CD4-positive, alpha-beta T cell (primary cell): Measurements from ENCODE around the gene SLF1. TPM values are rescaled to one million over a fixed set of nuclear protein-coding genes. Genes with fewer than 3 reads are reported as not detected.
A peak's percentile ranks its signal among the peaks of the same experiment; 100 is the strongest.

Experiments
- ATAC-seq: fragments of 200-7000 bp; cut with Tn5 transposase; one replicate; pipeline ENCODE4 v1.10.0; 2022; ENCODE audit warnings: mild to moderate bottlenecking; ENCODE audit not compliant: poor library complexity
- CTCF ChIA-PET: fragments of 350-600 bp; sonication (Branson Sonifier 250); formaldehyde crosslinking; loops from one replicate; lab custom pipeline; 2021; ENCODE audit warnings: antibody characterized with exemption, inconsistent platforms; lab: Charles Lee
- POLR2A ChIA-PET: fragments of 350-600 bp; sonication (Branson Sonifier 250); formaldehyde crosslinking; loops from one replicate; lab custom pipeline; 2021; ENCODE audit warnings: antibody characterized with exemption, inconsistent platforms; lab: Charles Lee
- DNase-seq, 14 experiments: peaks; one replicate each; pipeline ENCODE4 v3.0.0-alpha.2; 2013 to 2020; ENCODE audit warnings: mixed read lengths in 2 of 14
- H3K27ac ChIP-seq, 2 donors: one replicate each; pipeline versions ENCODE4 v1.5.1 to v1.7.0; 2013; ENCODE audit warnings: low read length in 2 of 2, low read depth in 1 of 2, mild to moderate bottlenecking in 1 of 2
- H3K27me3 ChIP-seq, 2 experiments: 1 replicate in 1 of 2; 2 replicates in 1 of 2; pipeline versions ENCODE4 v1.6.1 to v1.7.0; 2013; ENCODE audit warnings: low read length in 2 of 2, control low read depth in 1 of 2, mild to moderate bottlenecking in 1 of 2, moderate library complexity in 1 of 2; ENCODE audit not compliant: insufficient read depth in 2 of 2, control insufficient read depth in 1 of 2
- H3K36me3 ChIP-seq: one replicate; pipeline ENCODE4 v1.6.1; 2013; ENCODE audit warnings: low read length, control low read depth; ENCODE audit not compliant: insufficient read depth
- H3K4me1 ChIP-seq: one replicate; pipeline ENCODE4 v1.6.1; 2013; ENCODE audit warnings: low read length, control low read depth; ENCODE audit not compliant: insufficient read depth
- H3K4me3 ChIP-seq: one replicate; pipeline ENCODE4 v1.5.1; 2013; ENCODE audit warnings: mild to moderate bottlenecking, low read length, moderate library complexity
- H3K9me3 ChIP-seq, 2 experiments: 1 replicate in 1 of 2; 2 replicates in 1 of 2; pipeline versions ENCODE4 v1.6.1 to v1.7.0; 2013; ENCODE audit warnings: low read length in 2 of 2, mild to moderate bottlenecking in 2 of 2, control low read depth in 1 of 2, moderate library complexity in 1 of 2; ENCODE audit not compliant: control insufficient read depth in 1 of 2, insufficient read depth in 1 of 2
- H3K27ac Mint-ChIP-seq: one replicate; pipeline ENCODE4 v1.8.0; 2020; ENCODE audit warnings: mixed read lengths
- H3K27me3 Mint-ChIP-seq: one replicate; pipeline ENCODE4 v1.8.0; 2021; ENCODE audit warnings: mixed read lengths
- H3K36me3 Mint-ChIP-seq: one replicate; pipeline ENCODE4 v1.8.0; 2021; ENCODE audit warnings: low read depth, mixed read lengths
- H3K4me1 Mint-ChIP-seq: one replicate; pipeline ENCODE4 v1.8.0; 2021; ENCODE audit warnings: low read depth, mixed read lengths
- H3K4me3 Mint-ChIP-seq: one replicate; pipeline ENCODE4 v1.8.0; 2020; ENCODE audit warnings: mild to moderate bottlenecking, mixed read lengths
- H3K9me3 Mint-ChIP-seq: one replicate; pipeline ENCODE4 v1.8.0; 2020; ENCODE audit warnings: mixed read lengths
- intact Hi-C, 2 experiments: fragments of 100-400 bp; cut with DNase I in 1 of 2; cut with micrococcal nuclease in 1 of 2; formaldehyde crosslinking; loops; one replicate each; pipeline versions ENCODE4 v1.15.1 to v1.9.0; 2023 to 2025; cut with DNase I, micrococcal nuclease
- total RNA-seq, 174 experiments: library from RNA in 2 of 174; stranded (reverse) in 2 of 174; gene quantifications; one replicate each; pipeline ENCODE4 v1.2.3 and lab custom pipeline; 2021 to 2026
- TF ChIP-seq, protein P1 (sequence below): fragments of 200-600 bp; IDR thresholded peaks from one replicate; pipeline ENCODE4 v1.8.0; 2022; ENCODE audit warnings: antibody characterized with exemption, mild to moderate bottlenecking

The SLF1 gene
- total RNA-seq, 2 experiments from 2014 or later = 7.7 to 7.9 TPM

DNA sequence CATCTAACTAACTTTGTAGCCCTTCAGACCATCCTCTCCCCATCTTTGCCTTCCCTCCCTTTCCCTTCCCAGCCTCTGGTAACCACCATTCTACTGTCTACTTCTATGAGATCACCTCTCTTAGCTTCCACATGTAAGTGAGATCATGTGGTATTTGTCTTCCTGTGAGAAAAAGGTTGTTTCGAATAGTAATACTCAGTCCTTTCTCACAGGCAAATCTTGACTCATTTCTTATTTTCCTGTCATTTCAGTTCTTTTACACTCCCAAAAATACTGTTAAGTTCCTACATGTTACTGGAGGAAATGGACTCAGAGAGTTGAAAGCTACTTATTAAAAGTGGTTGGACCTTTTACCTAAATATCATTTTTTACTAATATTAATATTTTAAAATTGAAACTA lies 82.1 kb downstream of the SLF1 start:
- H3K36me3 Mint-ChIP-seq = peaks cover 7% of the 10 kb centered on the region

DNA sequence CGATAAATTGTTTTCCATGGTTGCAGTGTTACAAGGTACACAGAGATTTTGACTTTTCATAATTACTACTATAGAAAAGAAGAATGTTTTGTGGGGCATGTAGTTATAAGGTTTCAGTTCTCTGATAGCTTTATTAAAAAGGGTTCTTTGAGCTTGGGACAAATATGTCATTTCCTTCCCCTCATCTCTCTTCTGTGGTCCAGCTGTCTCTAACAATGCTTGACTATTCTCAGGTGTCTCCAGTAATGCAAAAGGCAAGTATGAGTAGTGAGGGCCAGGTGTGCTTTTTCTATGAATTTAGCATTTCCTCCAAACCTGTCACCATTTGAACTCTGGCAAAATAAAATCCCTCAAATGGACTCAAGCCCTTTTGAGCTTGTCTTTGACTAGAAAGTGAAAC lies 84.3 kb downstream of the SLF1 start:
- CTCF ChIA-PET = no interaction called here
- no peak overlapping the region for H3K27ac Mint-ChIP-seq
- POLR2A ChIA-PET = no interaction called here
- no peaks in the 10 kb centered on the region for H3K27me3 Mint-ChIP-seq
- intact Hi-C loops = no loop called here
- TF ChIP-seq, protein P1, sequence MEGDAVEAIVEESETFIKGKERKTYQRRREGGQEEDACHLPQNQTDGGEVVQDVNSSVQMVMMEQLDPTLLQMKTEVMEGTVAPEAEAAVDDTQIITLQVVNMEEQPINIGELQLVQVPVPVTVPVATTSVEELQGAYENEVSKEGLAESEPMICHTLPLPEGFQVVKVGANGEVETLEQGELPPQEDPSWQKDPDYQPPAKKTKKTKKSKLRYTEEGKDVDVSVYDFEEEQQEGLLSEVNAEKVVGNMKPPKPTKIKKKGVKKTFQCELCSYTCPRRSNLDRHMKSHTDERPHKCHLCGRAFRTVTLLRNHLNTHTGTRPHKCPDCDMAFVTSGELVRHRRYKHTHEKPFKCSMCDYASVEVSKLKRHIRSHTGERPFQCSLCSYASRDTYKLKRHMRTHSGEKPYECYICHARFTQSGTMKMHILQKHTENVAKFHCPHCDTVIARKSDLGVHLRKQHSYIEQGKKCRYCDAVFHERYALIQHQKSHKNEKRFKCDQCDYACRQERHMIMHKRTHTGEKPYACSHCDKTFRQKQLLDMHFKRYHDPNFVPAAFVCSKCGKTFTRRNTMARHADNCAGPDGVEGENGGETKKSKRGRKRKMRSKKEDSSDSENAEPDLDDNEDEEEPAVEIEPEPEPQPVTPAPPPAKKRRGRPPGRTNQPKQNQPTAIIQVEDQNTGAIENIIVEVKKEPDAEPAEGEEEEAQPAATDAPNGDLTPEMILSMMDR = no peak
- Histone ChIP-seq H3K4me3 (no peak overlapping the region), H3K4me1 (no peaks in the 10 kb centered on the region), H3K27ac (no peak overlapping the region), H3K36me3 (no peaks in the 10 kb centered on the region), H3K27me3 (no peaks in the 10 kb centered on the region), H3K9me3 (no peaks in the 10 kb centered on the region)
- H3K36me3 Mint-ChIP-seq = peaks cover 7% of the 10 kb centered on the region
- DNase-seq (no peak), ATAC-seq (no peak)
- H3K4me3 Mint-ChIP-seq = no peak overlapping the region
- no peaks in the 10 kb centered on the region for H3K9me3 Mint-ChIP-seq
- H3K4me1 Mint-ChIP-seq = no peaks in the 10 kb centered on the region

More for the DNA sequence above, 82.1 kb downstream of the SLF1 start:
- H3K27me3 Mint-ChIP-seq = no peaks in the 10 kb centered on the region
- no peaks in the 10 kb centered on the region for H3K9me3 Mint-ChIP-seq
- H3K4me3 Mint-ChIP-seq = no peak overlapping the region
- no peak overlapping the region for H3K4me3 ChIP-seq
- H3K36me3 ChIP-seq = no peaks in the 10 kb centered on the region
- no peaks in the 10 kb centered on the region for H3K27me3 ChIP-seq
- POLR2A ChIA-PET = no interaction called here
- no peak overlapping the region for H3K27ac ChIP-seq
- H3K4me1 ChIP-seq = no peaks in the 10 kb centered on the region
- ATAC-seq (no peak), DNase-seq (peak in 1 of 14 experiments; percentile 30)
- H3K9me3 ChIP-seq = no peaks in the 10 kb centered on the region
- TF ChIP-seq, protein P1 = no peak
- H3K4me1 Mint-ChIP-seq = no peaks in the 10 kb centered on the region
- intact Hi-C loops = no loop called here
- no peak overlapping the region for H3K27ac Mint-ChIP-seq
- CTCF ChIA-PET = no interaction called here

DNA sequence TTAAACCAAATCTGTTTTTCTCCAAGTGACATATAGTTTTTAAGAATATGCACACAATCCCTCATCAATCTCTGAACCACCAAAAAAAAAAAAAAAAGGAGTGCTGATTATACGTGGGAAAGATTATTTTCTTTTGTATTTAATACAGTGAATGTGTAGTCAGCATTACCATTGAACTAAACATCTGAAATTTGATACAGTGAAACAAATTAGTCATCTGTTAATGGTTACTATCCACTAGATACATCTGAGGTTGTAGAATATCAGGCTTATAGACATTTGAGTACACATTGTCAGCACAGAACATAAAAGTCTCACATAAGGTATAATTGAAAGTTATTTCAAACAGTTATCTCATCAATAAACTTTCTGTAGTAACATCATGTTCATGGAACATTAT lies 87.0 kb downstream of the SLF1 start:
- Mint-ChIP-seq H3K4me3 (no peak overlapping the region), H3K27me3 (no peaks in the 10 kb centered on the region), H3K4me1 (no peaks in the 10 kb centered on the region), H3K27ac (no peak overlapping the region), H3K36me3 (peaks cover 18% of the 10 kb centered on the region), H3K9me3 (no peaks in the 10 kb centered on the region)
- Histone ChIP-seq H3K27me3 (no peaks in the 10 kb centered on the region), H3K4me3 (no peak overlapping the region), H3K9me3 (no peaks in the 10 kb centered on the region), H3K4me1 (no peaks in the 10 kb centered on the region), H3K36me3 (peaks cover 2% of the 10 kb centered on the region), H3K27ac (no peak overlapping the region)
- ChIA-PET POLR2A (no interaction called here), CTCF (interaction anchor here (0.7 kb wide), 2 partner anchors 58 to 1236 kb away, joined by 3 read pairs; no protein-coding TSS in a partner anchor)
- intact Hi-C loops = no loop called here
- no peak for DNase-seq
- TF ChIP-seq, protein P1 = no peak
- ATAC-seq = no peak
